Activated CD8-positive, alpha-beta T cell treated with anti-CD3 and anti-CD28 coated beads for 36 hours (primary cell): ENCODE results near the gene KLHL11. TPM values are rescaled to one million over a fixed set of nuclear protein-coding genes. Genes with fewer than 3 reads are reported as not detected.

ENCODE experiments used
- ATAC-seq: fragments of 200-7000 bp; cut with Tn5 transposase; one replicate; pipeline ENCODE4 v1.10.0; 2021; ENCODE audit warnings: mild to moderate bottlenecking, moderate library complexity
- CTCF ChIA-PET: fragments of 350-600 bp; sonication (Branson Sonifier 250); formaldehyde crosslinking; loops from one replicate; lab custom pipeline; 2021; ENCODE audit warnings: antibody characterized with exemption; lab: Charles Lee
- POLR2A ChIA-PET: fragments of 350-600 bp; sonication (Branson Sonifier 250); formaldehyde crosslinking; loops from one replicate; lab custom pipeline; 2021; ENCODE audit warnings: antibody characterized with exemption; lab: Charles Lee
- DNase-seq: peaks from one replicate; pipeline ENCODE4 v3.0.0-alpha.2; 2020
- H3K27ac Mint-ChIP-seq: one replicate; pipeline ENCODE4 v1.8.0; 2021; ENCODE audit warnings: mild to moderate bottlenecking, mixed read lengths
- H3K27me3 Mint-ChIP-seq: one replicate; pipeline ENCODE4 v1.8.0; 2021; ENCODE audit warnings: mixed read lengths
- H3K36me3 Mint-ChIP-seq: one replicate; pipeline ENCODE4 v1.8.0; 2021; ENCODE audit warnings: low read depth, mixed read lengths
- H3K4me1 Mint-ChIP-seq: one replicate; pipeline ENCODE4 v1.8.0; 2021; ENCODE audit warnings: low read depth, mixed read lengths
- H3K4me3 Mint-ChIP-seq: one replicate; pipeline ENCODE4 v1.8.0; 2021; ENCODE audit warnings: mild to moderate bottlenecking, moderate library complexity, mixed read lengths
- H3K9me3 Mint-ChIP-seq: one replicate; pipeline ENCODE4 v1.8.0; 2021; ENCODE audit warnings: mixed read lengths
- intact Hi-C: fragments of 100-400 bp; cut with micrococcal nuclease; formaldehyde crosslinking; loops from one replicate; pipeline ENCODE4 v1.10.0; 2022
- total RNA-seq, 2 experiments: library from RNA; stranded (reverse); gene quantifications; one replicate each; pipeline ENCODE4 v1.2.3, GENCODE V29; 2021
- TF ChIP-seq, protein P1 (sequence below): fragments of 200-600 bp; IDR thresholded peaks from one replicate; pipeline ENCODE4 v1.8.0; 2022; ENCODE audit warnings: antibody characterized with exemption, mild to moderate bottlenecking

The KLHL11 gene
- total RNA-seq, 2 experiments from 2014 or later = 19.2 to 19.6 TPM

DNA sequence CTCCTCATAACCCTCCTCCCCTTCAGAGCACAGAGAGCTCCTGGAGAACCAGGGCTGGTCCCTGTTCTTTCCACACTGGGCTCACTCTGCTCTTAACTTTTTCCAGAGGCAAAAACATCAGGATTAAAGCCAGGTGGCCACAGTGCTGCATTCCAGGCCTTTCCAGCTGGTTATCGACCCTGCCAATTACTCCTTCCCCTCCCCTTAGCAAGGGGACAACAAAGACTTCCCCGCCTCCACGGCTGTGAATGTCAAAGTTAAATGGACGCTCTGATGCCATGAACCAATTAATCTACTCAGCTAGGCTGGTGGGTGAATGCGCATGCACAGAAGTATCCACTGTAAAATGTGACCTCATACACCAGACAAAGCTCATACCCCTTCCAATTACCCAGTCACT is 30.4 kb upstream of the KLHL11 start:
- intact Hi-C loops = no loop called here
- no peak overlapping the region for H3K27ac Mint-ChIP-seq
- no peak for DNase-seq
- TF ChIP-seq, protein P1, sequence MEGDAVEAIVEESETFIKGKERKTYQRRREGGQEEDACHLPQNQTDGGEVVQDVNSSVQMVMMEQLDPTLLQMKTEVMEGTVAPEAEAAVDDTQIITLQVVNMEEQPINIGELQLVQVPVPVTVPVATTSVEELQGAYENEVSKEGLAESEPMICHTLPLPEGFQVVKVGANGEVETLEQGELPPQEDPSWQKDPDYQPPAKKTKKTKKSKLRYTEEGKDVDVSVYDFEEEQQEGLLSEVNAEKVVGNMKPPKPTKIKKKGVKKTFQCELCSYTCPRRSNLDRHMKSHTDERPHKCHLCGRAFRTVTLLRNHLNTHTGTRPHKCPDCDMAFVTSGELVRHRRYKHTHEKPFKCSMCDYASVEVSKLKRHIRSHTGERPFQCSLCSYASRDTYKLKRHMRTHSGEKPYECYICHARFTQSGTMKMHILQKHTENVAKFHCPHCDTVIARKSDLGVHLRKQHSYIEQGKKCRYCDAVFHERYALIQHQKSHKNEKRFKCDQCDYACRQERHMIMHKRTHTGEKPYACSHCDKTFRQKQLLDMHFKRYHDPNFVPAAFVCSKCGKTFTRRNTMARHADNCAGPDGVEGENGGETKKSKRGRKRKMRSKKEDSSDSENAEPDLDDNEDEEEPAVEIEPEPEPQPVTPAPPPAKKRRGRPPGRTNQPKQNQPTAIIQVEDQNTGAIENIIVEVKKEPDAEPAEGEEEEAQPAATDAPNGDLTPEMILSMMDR = no peak
- POLR2A ChIA-PET = interaction anchor here (1.0 to 1.1 kb wide), 2 partner anchors 9 to 22 kb away, joined by 3 to 5 read pairs; no protein-coding TSS in a partner anchor
- H3K4me1 Mint-ChIP-seq = no peaks in the 10 kb centered on the region
- no peaks in the 10 kb centered on the region for H3K9me3 Mint-ChIP-seq
- no peaks in the 10 kb centered on the region for H3K27me3 Mint-ChIP-seq
- ATAC-seq = no peak
- H3K4me3 Mint-ChIP-seq = no peak overlapping the region
- CTCF ChIA-PET = interaction anchor here (1.0 kb wide), 1 partner anchor 9 kb away, joined by 3 read pairs; no protein-coding TSS in a partner anchor
- peaks cover 48% of the 10 kb centered on the region for H3K36me3 Mint-ChIP-seq

DNA sequence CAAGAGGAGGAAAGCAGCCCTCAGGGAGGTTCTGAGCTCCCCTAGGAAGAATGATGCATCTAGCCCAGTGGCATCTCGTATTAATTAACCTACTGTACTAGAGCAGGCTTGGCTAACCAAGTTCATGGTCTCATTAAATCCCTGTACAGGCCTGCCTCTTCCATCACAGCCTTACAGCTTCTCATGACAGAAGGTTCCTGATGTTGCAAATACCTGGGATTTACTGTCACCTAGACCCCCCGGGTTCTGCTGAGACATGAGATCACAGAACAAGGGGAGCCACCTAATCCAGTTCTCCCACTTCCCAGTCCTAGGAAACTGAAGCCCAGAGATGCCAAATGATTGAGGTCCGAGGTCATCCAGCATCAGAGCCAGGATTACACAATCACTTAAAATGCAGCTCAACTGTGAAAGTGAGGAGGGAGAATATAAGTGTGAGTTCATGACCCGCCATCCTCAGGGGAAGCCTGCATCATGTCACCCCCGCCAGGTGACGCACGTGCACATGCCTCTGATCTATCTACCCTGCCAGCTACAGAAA is 29.6 kb upstream of the KLHL11 start:
- TF ChIP-seq, protein P1 = no peak
- DNase-seq (no peak), ATAC-seq (no peak)
- H3K4me3 Mint-ChIP-seq = no peak overlapping the region
- POLR2A ChIA-PET = interaction anchor here (1.0 to 1.1 kb wide), 2 partner anchors 8 to 23 kb away, joined by 3 to 5 read pairs; no protein-coding TSS in a partner anchor
- intact Hi-C loops = no loop called here
- no peaks in the 10 kb centered on the region for H3K27me3 Mint-ChIP-seq
- H3K36me3 Mint-ChIP-seq = peaks cover 48% of the 10 kb centered on the region
- CTCF ChIA-PET = interaction anchor here (1.0 kb wide), 1 partner anchor 8 kb away, joined by 3 read pairs; no protein-coding TSS in a partner anchor
- H3K4me1 Mint-ChIP-seq = no peaks in the 10 kb centered on the region
- no peak overlapping the region for H3K27ac Mint-ChIP-seq
- H3K9me3 Mint-ChIP-seq = no peaks in the 10 kb centered on the region

DNA sequence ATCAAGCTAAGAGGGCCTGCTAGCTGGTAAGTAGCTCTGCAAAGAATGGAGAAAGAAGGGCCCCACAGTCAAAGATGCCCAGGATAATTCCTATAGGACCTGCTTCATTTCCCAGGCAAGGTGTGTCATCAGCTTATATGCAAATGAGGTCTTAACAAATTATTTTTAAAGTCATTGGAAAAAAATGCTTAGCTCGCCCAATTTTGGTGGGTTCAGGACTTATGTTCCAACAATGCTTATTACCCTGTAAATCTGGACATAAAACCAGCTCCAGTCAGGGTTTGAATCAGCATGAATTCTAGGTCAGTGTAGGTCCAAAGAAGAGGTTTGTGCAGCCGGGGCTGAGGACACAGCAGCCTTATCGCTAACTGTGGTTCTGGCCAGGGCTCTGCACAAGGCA is 28.2 kb upstream of the KLHL11 start:
- H3K4me3 Mint-ChIP-seq = no peak overlapping the region
- no peak overlapping the region for H3K27ac Mint-ChIP-seq
- DNase-seq (no peak), ATAC-seq (no peak)
- ChIA-PET POLR2A (no interaction called here), CTCF (no interaction called here)
- intact Hi-C loops = no loop called here
- no peaks in the 10 kb centered on the region for H3K27me3 Mint-ChIP-seq
- TF ChIP-seq, protein P1 = no peak
- H3K4me1 Mint-ChIP-seq = no peaks in the 10 kb centered on the region
- H3K36me3 Mint-ChIP-seq = peaks cover 43% of the 10 kb centered on the region
- H3K9me3 Mint-ChIP-seq = no peaks in the 10 kb centered on the region

DNA sequence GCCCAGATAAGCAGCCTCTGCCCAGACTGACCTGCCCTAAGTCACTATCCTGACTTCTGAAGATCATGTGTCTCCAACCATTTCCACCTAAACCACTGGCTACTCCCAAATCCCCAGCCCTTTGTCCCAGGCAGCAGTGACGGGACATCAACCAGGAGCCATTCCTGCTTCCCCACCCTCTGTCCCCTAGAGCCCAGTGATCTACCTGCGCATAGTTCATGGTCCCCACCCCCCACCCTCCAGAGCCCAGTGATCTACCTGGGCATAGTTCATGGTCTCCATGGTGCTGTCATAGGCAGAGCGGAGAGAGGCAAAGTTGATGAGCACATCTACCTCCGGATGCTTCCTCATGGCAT is 26.8 kb upstream of the KLHL11 start:
- ChIA-PET CTCF (no interaction called here), POLR2A (interaction anchor here (1.0 kb wide), 1 partner anchor 203 kb away, joined by 3 read pairs; no protein-coding TSS in a partner anchor)
- H3K36me3 Mint-ChIP-seq = peaks cover 44% of the 10 kb centered on the region
- TF ChIP-seq, protein P1 = no peak
- no peak for DNase-seq
- no peaks in the 10 kb centered on the region for H3K27me3 Mint-ChIP-seq
- no peaks in the 10 kb centered on the region for H3K9me3 Mint-ChIP-seq
- H3K4me1 Mint-ChIP-seq = no peaks in the 10 kb centered on the region
- no peak overlapping the region for H3K4me3 Mint-ChIP-seq
- intact Hi-C loops = no loop called here
- ATAC-seq = no peak
- no peak overlapping the region for H3K27ac Mint-ChIP-seq
